Measurements from ENCODE around the gene ITGA3. TPM values are rescaled to one million over a fixed set of nuclear protein-coding genes. Genes with fewer than 3 reads are reported as not detected.

ITGA3 gene
- total RNA-seq, 1 experiment from 2014 or later: 22.5 TPM

DNA sequence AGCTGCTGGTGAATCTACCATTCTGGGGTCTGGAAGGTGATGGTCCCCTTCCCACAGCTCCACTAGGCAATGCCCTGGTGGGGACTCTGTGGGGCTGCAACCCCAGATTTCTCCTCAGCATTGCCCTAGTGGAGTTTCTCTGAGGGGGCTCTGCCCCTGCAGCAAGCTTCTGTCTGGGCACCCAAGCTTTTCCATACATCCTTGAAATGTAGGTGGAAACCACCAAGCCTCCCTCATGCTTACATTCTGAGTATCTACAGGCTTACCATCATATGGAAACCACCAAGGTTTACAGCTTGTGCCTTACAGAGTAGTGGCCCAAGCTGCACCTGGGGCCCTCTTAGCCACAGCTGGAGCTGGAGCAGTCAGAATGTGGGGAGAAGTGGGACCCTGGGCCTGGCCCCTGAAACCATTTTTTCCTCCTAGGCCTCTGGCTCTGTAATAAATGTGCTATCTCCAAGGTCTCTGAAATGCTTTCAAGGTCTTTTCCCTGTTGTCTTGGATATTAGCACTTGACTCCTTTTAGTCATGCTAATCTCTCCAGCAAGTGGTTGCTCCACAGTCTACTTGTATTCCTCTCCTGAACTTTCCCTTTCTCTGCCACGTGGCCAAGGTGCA is 41.3 kb upstream of the ITGA3 start:
- Histone ChIP-seq H2BK15ac (ENCODE audit: low read depth, low read length) (no peak overlapping the region), H3K4me2 (ENCODE audit: insufficient read depth, insufficient read length, low read length) (no peak overlapping the region), H2BK5ac (ENCODE audit: insufficient read length, low read length) (no peak overlapping the region), H3K56ac (ENCODE audit: insufficient read length, low read depth, low read length) (no peak overlapping the region), H3K9me3 (ENCODE audit: control insufficient read depth, low read depth, low read length) (peaks cover 10% of the 10 kb centered on the region), H4K8ac (replicated peaks; ENCODE audit: insufficient read length, low read depth, low read length) (no peak overlapping the region), H3K9ac (ENCODE audit: extremely low read depth, insufficient read length, low read length) (no peak overlapping the region), H2AFZ (ENCODE audit: low read length) (no peak overlapping the region), H2BK120ac (ENCODE audit: low read depth, low read length, poor library complexity, severe bottlenecking) (no peak overlapping the region), H3T11ph (ENCODE audit: low read length) (no peak overlapping the region), H4K20me1 (ENCODE audit: control insufficient read depth, insufficient read depth, insufficient read length) (no peaks in the 10 kb centered on the region), H3K14ac (ENCODE audit: insufficient read depth, low read length) (no peak overlapping the region), H2AK5ac (ENCODE audit: insufficient read length, low read length) (no peak overlapping the region), H4K5ac (ENCODE audit: insufficient read length, low read depth, low read length) (no peak overlapping the region), H3K4me1 (ENCODE audit: insufficient read depth, low read length) (no peaks in the 10 kb centered on the region), H3K23me2 (ENCODE audit: insufficient read length, low read depth, low read length, poor library complexity, severe bottlenecking) (no peaks in the 10 kb centered on the region), H3K18ac (ENCODE audit: insufficient read length, low read depth, low read length) (no peak overlapping the region), H3K79me1 (ENCODE audit: insufficient read depth, low read depth, low read length, poor library complexity, severe bottlenecking) (no peaks in the 10 kb centered on the region), H3K27ac (ENCODE audit: insufficient read length, low read depth, low read length) (no peak overlapping the region), H3K23ac (ENCODE audit: insufficient read length, low read depth, low read length) (no peak overlapping the region), H4K91ac (ENCODE audit: insufficient read length, low read depth, low read length) (no peak overlapping the region), H3K79me2 (ENCODE audit: insufficient read depth, low read length) (no peaks in the 10 kb centered on the region), H2BK20ac (ENCODE audit: low read depth, low read length, poor library complexity, severe bottlenecking) (no peak overlapping the region), H3K4ac (ENCODE audit: low read depth, low read length) (no peak overlapping the region), H2BK12ac (ENCODE audit: insufficient read length, low read depth, low read length) (no peak overlapping the region), H3K27me3 (ENCODE audit: insufficient read depth, low read length) (no peaks in the 10 kb centered on the region)
- Mint-ChIP-seq H3K4me3 (no peak overlapping the region), H3K27ac (no peak overlapping the region), H3K9me3 (peaks cover 22 to 23% of the 10 kb centered on the region in 2 experiments), H3K27me3 (ENCODE audit: low read depth) (peaks cover 44% of the 10 kb centered on the region), H3K36me3 (ENCODE audit: insufficient read depth in 1 of 3, low read depth in 3 of 3) (peaks cover 0 to 12% (median 0%) of the 10 kb centered on the region in 3 experiments; a peak in 3 of 7 replicates), H3K4me1 (no peaks in the 10 kb centered on the region)
- no CpG with 5 or more reads among the region's 1 CpG for WGBS (ENCODE audit: extremely low coverage, insufficient read length, low lambda C conversion rate)
- TF ChIP-seq, protein P1, sequence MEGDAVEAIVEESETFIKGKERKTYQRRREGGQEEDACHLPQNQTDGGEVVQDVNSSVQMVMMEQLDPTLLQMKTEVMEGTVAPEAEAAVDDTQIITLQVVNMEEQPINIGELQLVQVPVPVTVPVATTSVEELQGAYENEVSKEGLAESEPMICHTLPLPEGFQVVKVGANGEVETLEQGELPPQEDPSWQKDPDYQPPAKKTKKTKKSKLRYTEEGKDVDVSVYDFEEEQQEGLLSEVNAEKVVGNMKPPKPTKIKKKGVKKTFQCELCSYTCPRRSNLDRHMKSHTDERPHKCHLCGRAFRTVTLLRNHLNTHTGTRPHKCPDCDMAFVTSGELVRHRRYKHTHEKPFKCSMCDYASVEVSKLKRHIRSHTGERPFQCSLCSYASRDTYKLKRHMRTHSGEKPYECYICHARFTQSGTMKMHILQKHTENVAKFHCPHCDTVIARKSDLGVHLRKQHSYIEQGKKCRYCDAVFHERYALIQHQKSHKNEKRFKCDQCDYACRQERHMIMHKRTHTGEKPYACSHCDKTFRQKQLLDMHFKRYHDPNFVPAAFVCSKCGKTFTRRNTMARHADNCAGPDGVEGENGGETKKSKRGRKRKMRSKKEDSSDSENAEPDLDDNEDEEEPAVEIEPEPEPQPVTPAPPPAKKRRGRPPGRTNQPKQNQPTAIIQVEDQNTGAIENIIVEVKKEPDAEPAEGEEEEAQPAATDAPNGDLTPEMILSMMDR (conservative IDR thresholded peaks at IDR 0.05): no peak
- DNase-seq: no peak
